HL-60 (cell line): ENCODE measurements around the gene ROCK2.

Experiments used
- DNase-seq, 2 experiments: peaks; one replicate each; pipeline ENCODE4 v3.0.0-alpha.2; 2010 to 2020; ENCODE audit warnings: low read depth in 1 of 2, low spot score in 1 of 2
- H3K27ac ChIP-seq: fragments of 250-450 bp; sonication (Bioruptor Pico); replicated peaks from 2 replicates; pipeline ENCODE4 v1.5.1; 2020; ENCODE audit warnings: mild to moderate bottlenecking, moderate library complexity
- H3K27me3 ChIP-seq: fragments of 250-450 bp; sonication (Bioruptor Pico); 2 replicates; pipeline ENCODE4 v1.5.1; 2021; ENCODE audit warnings: mild to moderate bottlenecking, moderate library complexity; ENCODE audit not compliant: insufficient read depth, poor library complexity, severe bottlenecking
- H3K4me3 ChIP-seq: replicated peaks from 2 replicates; pipeline ENCODE4 v1.5.1; 2011; ENCODE audit warnings: mild to moderate bottlenecking, control low read depth, low read length; ENCODE audit not compliant: insufficient read depth
- CTCF ChIP-seq: IDR thresholded peaks from one replicate; pipeline ENCODE4 v1.5.1; 2011; ENCODE audit warnings: low read length, control low read depth, inconsistent platforms; ENCODE audit not compliant: insufficient read depth
- GABPA ChIP-seq: IDR thresholded peaks from 2 replicates; pipeline ENCODE4 v1.6.1; 2012; ENCODE audit warnings: low read depth
- POLR2AphosphoS5 ChIP-seq: IDR thresholded peaks from 2 replicates; pipeline ENCODE4 v1.6.1; 2012; ENCODE audit warnings: low read depth
- REST ChIP-seq: IDR thresholded peaks from 2 replicates; pipeline ENCODE4 v1.6.1; 2012; ENCODE audit warnings: low read depth; ENCODE audit not compliant: insufficient replicate concordance
- SPI1 ChIP-seq: IDR thresholded peaks from 2 replicates; pipeline ENCODE4 v1.6.1; 2012; ENCODE audit warnings: low read depth, mild to moderate bottlenecking, borderline replicate concordance

ROCK2 gene

GRCh38 chr2:11239666-11240462 is 104.6 kb downstream of the ROCK2 start:
- TF ChIP-seq SPI1 (no peak), GABPA (no peak), POLR2AphosphoS5 (no peak), REST (no peak), CTCF (no peak)
- Histone ChIP-seq H3K4me3 (no peak overlapping the region), H3K27me3 (no peaks in the 10 kb centered on the region), H3K27ac (no peak overlapping the region)
- no peak for DNase-seq

DNA sequence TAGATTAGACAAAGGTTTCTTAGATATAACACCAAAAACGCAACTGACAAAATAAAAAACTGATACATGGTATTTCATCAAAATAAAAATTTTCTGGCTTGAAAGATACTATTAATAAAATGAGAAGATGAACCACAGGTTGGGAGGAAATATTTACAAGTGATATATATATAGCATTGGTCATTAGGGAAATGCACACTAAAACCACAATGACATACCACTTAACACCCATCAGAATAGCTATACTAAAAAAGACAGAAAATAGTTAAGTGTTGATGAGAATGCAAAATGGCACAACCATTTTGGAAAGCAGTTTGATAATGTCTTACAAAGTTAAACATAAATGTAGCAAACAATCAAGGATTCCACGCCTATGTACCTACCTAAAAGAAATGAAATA is 105.3 kb downstream of the ROCK2 start:
- no peak overlapping the region for H3K4me3 ChIP-seq
- no peaks in the 10 kb centered on the region for H3K27me3 ChIP-seq
- no peak for DNase-seq
- no peak for TF ChIP-seq GABPA
- TF ChIP-seq REST = no peak
- TF ChIP-seq SPI1 = no peak
- no peak for TF ChIP-seq CTCF
- no peak overlapping the region for H3K27ac ChIP-seq

DNA sequence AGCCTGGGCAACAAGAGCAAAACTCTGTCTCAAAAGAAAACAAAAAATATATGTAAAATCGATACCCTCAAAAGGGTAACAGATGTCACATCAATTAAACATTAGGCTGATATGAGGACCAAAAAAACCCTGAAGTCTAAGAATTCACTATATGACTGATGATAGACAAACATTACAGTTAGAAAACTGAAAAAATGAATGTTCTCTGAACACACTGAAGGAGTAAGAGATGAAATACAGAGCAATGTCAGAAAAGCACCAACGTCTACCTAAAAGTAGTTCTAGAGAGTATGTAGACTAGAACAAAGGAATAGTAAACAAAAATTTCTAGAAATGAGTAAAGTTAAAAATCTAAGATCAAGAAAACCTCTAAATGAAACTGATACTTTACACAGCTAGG is 107.3 kb downstream of the ROCK2 start:
- Histone ChIP-seq H3K27me3 (no peaks in the 10 kb centered on the region), H3K27ac (no peak overlapping the region), H3K4me3 (no peak overlapping the region)
- DNase-seq = no peak
- no peak for TF ChIP-seq POLR2AphosphoS5
- no peak for TF ChIP-seq CTCF
- TF ChIP-seq SPI1 = no peak
- TF ChIP-seq GABPA = no peak
- no peak for TF ChIP-seq REST
